Nephron progenitor cell (in vitro differentiated cells): ENCODE results near the gene PDE4D.

Experiments used
- DNase-seq: peaks from one replicate; pipeline ENCODE4 v3.0.0; 2021
- H3K27ac Mint-ChIP-seq: 2 replicates; pipeline ENCODE4 v1.8.0; 2021; ENCODE audit warnings: mild to moderate bottlenecking, moderate library complexity, mixed read lengths
- H3K27me3 Mint-ChIP-seq: 2 replicates; pipeline ENCODE4 v1.8.0; 2021; ENCODE audit warnings: mild to moderate bottlenecking, low read depth, mixed read lengths; ENCODE audit not compliant: poor library complexity
- H3K36me3 Mint-ChIP-seq: 2 replicates; pipeline ENCODE4 v1.8.0; 2021; ENCODE audit warnings: low read depth, mixed read lengths
- H3K4me1 Mint-ChIP-seq: 2 replicates; pipeline ENCODE4 v1.8.0; 2021; ENCODE audit warnings: mixed read lengths
- H3K4me3 Mint-ChIP-seq: 2 replicates; pipeline ENCODE4 v1.8.0; 2021; ENCODE audit warnings: mild to moderate bottlenecking, moderate library complexity, mixed read lengths
- H3K9me3 Mint-ChIP-seq: 2 replicates; pipeline ENCODE4 v1.8.0; 2021; ENCODE audit warnings: mild to moderate bottlenecking, moderate library complexity, mixed read lengths
- TF ChIP-seq, protein P1 (sequence below): fragments of 200-600 bp; sonication (generic); IDR thresholded peaks from 2 replicates; pipeline ENCODE4 v1.5.0; 2021; ENCODE audit warnings: antibody characterized with exemption

PDE4D gene

DNA sequence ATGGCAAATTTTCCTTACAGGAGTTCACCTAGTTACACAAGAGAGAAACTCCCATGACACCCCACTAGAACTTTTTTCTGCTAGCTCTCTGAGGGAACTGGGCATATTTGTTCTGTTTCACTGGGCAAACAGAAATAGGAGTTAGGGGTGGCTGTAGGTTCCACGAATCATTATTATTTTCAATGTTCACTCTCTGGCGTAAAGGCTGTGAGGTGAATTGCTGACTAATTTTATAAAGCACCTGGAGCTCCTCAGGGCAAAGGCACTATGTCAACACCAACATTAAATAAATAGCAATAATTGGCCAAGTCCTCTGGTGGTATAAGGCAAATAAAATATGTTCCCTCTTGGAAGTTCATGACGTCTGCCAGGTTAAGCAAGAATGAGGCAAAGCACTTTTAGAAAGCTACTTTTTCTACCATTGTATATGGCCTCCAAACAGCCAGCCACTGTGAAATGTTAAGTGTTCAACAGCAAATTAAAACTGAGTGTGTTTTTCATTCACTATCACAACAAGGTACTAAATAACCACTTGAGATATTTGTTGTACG is 344.6 kb downstream of the PDE4D start:
- Mint-ChIP-seq H3K27me3 (peaks cover 3% of the 10 kb centered on the region), H3K9me3 (no peaks in the 10 kb centered on the region), H3K4me3 (no peak overlapping the region), H3K4me1 (peaks cover 10% of the 10 kb centered on the region), H3K36me3 (no peaks in the 10 kb centered on the region), H3K27ac (no peak overlapping the region)
- TF ChIP-seq, protein P1, sequence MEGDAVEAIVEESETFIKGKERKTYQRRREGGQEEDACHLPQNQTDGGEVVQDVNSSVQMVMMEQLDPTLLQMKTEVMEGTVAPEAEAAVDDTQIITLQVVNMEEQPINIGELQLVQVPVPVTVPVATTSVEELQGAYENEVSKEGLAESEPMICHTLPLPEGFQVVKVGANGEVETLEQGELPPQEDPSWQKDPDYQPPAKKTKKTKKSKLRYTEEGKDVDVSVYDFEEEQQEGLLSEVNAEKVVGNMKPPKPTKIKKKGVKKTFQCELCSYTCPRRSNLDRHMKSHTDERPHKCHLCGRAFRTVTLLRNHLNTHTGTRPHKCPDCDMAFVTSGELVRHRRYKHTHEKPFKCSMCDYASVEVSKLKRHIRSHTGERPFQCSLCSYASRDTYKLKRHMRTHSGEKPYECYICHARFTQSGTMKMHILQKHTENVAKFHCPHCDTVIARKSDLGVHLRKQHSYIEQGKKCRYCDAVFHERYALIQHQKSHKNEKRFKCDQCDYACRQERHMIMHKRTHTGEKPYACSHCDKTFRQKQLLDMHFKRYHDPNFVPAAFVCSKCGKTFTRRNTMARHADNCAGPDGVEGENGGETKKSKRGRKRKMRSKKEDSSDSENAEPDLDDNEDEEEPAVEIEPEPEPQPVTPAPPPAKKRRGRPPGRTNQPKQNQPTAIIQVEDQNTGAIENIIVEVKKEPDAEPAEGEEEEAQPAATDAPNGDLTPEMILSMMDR: no peak
- no peak for DNase-seq

DNA sequence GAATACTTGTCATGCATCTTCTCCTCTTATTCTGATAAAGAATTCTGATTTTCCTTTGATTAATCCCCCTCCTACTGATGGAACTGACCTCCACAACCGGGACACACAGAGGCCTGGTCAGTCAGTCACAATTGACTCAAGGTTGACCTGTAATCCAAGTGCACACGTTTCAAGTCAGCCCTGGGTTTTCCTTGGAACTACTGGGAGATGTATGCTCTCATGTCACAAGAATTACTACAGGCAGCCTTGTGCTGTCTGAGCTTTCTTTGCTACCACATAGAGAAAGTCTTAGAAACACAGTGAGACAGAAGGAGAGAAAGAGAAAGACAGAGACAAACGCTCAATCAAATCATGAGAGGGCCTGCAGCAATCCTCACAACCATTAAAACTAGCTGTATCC is 345.8 kb downstream of the PDE4D start:
- Mint-ChIP-seq H3K4me1 (peaks cover 21% of the 10 kb centered on the region), H3K36me3 (no peaks in the 10 kb centered on the region), H3K27me3 (peaks cover 3% of the 10 kb centered on the region), H3K27ac (peak overlapping the region; percentile 3), H3K4me3 (no peak overlapping the region), H3K9me3 (no peaks in the 10 kb centered on the region)
- TF ChIP-seq, protein P1: no peak
- no peak for DNase-seq

DNA sequence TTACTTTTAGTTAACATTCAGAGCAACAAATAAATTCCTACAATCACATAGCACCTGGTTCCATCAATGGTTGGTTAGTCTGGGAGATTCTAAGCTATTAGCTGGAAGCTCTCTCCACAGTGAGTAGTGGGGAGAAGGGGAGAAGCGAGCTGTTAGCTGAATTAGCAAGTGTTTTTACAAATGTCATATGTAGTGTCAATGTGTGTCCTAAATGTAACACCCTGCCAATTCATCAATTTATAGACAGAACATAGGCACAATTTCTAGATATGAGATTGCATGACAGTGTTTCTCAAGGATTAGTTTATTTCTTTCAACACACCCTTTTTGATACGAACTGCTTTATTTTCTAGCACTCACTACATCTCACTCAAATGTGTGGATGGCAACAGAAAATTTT is 349.0 kb downstream of the PDE4D start:
- TF ChIP-seq, protein P1: no peak
- Mint-ChIP-seq H3K9me3 (no peaks in the 10 kb centered on the region), H3K4me3 (no peak overlapping the region), H3K4me1 (peaks cover 23% of the 10 kb centered on the region), H3K27me3 (peaks cover 6% of the 10 kb centered on the region), H3K36me3 (no peaks in the 10 kb centered on the region), H3K27ac (no peak overlapping the region)
- no peak for DNase-seq

DNA sequence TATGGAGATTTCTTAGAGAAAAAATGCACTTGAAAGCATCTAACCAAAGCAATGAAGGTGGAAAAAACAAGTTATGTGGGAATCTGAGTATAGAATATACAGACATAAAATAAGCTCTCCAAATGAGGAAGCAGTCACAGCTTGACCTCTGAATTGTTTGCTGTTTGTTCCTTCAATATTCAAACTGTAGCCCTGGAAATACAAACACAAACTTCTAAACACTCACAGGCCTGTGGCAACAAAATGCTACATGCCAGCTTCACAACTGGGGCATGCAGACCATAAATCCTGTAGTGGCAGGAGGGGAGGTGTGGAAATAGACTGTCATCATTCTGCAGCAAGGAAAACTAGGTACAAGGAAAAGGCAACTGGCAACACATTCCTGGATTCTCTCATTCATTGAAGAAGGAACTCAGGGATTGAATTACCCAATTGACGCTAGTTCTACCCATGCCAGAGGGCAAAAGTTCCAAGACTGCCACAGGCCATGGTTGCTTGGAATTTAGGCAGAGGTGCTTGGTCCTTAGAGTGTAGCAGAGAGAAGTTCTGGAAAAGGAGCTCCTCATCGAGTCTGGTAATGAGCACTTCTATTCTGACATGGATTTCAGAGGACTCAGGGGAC is 349.6 kb downstream of the PDE4D start:
- no peaks in the 10 kb centered on the region for H3K9me3 Mint-ChIP-seq
- TF ChIP-seq, protein P1: no peak
- DNase-seq: no peak
- H3K4me1 Mint-ChIP-seq: peaks cover 23% of the 10 kb centered on the region
- peaks cover 6% of the 10 kb centered on the region for H3K27me3 Mint-ChIP-seq
- H3K27ac Mint-ChIP-seq: no peak overlapping the region
- H3K36me3 Mint-ChIP-seq: no peaks in the 10 kb centered on the region
- no peak overlapping the region for H3K4me3 Mint-ChIP-seq

DNA sequence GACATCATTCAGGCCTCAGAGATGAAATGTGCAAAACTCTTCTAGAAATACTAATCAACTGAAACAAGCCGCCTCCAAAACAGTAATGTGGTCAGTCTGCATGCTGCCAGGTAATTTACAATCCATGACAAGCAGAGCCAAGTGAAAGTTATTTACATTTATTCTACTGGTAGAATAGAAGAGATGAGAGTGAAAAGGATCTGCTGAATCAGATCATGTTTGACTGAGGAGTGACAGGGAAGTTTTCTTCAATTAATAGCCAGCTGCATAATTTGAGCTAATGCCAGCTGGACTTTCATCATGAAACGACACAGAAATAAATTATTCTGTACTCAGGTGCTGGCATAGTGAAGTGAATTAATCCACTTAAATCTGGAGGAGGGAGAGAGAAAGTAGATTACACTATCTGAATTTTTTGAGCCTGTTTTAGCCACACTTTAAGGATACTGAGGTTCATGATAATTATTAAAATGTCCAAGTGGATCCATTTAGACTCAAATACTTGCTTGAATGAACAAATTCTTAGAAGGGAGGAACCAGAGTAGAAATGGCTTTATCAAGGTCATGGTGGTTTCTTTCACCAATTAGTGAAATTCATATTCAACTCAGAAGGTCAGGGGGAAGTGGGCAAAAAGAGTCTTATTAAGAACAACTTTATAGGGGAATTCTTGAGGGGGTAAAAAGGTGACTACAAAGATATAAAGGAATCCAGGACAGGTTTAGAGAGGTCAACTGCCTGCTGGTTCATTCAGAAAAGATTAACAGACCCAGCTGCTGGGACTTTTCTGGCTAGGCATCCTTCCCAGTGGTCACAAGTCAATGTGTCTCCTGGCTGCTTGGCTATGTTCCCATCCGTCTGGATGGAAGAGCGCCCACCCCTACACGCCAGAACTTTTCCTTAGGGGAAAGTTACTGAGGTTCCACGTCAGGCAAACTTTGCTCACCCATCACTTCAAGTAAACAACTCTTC is 350.4 kb downstream of the PDE4D start:
- Mint-ChIP-seq H3K27me3 (peaks cover 6% of the 10 kb centered on the region), H3K36me3 (no peaks in the 10 kb centered on the region), H3K27ac (no peak overlapping the region), H3K4me1 (peaks cover 23% of the 10 kb centered on the region), H3K4me3 (no peak overlapping the region), H3K9me3 (no peaks in the 10 kb centered on the region)
- DNase-seq: no peak
- TF ChIP-seq, protein P1: no peak
